Measurements from ENCODE around the gene ADRB2. TPM values are rescaled to one million over a fixed set of nuclear protein-coding genes. Genes with fewer than 3 reads are reported as not detected.

ADRB2 gene
- total RNA-seq, 1 donor from 2014 or later = 6.7 TPM

DNA sequence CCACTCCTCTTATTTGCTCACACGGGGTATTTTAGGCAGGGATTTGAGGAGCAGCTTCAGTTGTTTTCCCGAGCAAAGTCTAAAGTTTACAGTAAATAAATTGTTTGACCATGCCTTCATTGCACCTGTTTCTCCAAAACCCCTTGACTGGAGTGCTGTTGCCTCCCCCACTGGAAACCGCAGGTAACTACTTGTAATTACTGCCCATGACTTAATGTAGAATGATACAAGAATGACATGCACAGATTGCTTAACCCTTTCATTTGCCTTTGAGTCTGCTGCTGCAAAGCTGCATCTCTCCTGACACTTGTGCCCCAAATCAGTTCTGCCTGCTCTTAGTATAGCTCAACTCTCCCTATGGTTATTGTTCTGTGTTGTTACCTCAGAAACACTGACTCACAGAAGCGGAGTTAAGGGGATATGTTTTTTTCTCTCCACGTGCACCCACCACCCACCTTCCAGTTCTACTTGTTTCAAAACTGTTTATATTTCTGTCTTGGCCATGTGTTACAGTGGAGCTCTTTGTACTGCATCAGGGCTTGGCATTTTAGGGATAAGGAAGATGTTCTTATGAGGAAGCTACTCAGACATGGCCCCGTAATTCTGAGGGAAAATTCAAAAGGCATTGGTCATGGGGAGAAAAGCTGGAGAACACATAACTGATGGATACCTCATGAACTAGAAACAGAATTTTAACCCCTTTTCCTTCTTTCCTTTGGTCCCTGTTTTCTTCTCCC is 2.3 kb downstream of the ADRB2 start:
- ATAC-seq (no peak), DNase-seq (ENCODE audit: low spot score) (no peak)
- intact Hi-C loops (cut with DNase I) = no loop called here

DNA sequence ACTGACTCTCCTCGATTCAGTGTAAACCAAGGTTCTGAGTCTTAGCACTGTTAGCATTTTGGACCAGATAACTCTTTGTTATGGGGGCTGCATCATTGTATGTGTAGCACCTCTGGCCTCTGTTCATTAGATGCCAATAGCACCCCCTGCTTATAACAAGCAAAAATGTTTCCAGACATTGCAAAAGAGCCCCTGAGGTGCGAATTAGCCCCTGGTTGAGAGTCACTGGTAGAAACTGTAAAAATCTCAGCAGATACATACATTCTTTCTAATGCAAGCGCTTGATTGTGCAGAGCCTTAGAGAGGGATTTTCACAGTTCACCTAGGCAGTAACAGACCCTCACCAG is 2.8 kb downstream of the ADRB2 start:
- DNase-seq (ENCODE audit: low spot score) (no peak), ATAC-seq (no peak)
- intact Hi-C loops (cut with DNase I) = no loop called here

DNA sequence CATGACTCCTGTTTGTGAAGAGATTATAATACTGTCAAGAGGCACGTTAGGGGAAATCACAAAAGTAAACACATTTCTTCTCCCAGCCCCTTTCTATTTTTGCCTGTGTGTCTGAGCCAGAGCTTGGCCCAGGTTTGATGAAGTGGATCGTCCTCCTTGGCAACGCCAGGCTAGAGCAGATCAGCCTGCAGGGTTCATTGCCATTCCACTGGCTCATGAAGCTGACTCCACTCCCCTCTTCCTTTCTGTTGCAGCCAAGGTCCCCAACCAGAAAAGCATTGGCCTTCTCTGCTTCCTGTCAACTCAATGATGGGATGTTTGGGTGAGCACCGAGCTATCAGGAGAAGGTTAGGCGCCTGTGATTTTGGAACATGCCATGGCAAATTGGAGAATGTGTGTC is 3.3 kb downstream of the ADRB2 start:
- intact Hi-C loops (cut with DNase I) = no loop called here
- ATAC-seq (no peak), DNase-seq (ENCODE audit: low spot score) (no peak)

DNA sequence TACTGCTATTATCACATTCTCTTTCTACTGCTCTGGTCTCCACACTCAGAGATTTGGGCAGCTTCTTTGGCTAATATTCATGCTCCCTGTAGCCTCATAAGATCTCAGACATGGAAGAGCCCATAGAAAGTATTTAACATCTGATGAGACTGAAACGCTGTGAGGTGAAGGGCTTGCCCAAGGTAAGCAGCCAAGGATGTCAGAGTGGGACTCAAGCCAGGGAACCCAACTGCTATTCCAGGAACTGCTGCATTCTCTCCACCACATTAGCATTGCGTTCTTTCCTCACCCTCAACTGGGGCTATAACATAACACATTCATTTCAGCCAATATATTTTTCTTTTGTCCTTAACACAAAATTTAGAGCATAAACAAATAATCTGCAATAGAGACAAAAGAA is 3.8 kb downstream of the ADRB2 start:
- ATAC-seq (no peak), DNase-seq (ENCODE audit: low spot score) (no peak)
- intact Hi-C loops (cut with DNase I) = no loop called here

DNA sequence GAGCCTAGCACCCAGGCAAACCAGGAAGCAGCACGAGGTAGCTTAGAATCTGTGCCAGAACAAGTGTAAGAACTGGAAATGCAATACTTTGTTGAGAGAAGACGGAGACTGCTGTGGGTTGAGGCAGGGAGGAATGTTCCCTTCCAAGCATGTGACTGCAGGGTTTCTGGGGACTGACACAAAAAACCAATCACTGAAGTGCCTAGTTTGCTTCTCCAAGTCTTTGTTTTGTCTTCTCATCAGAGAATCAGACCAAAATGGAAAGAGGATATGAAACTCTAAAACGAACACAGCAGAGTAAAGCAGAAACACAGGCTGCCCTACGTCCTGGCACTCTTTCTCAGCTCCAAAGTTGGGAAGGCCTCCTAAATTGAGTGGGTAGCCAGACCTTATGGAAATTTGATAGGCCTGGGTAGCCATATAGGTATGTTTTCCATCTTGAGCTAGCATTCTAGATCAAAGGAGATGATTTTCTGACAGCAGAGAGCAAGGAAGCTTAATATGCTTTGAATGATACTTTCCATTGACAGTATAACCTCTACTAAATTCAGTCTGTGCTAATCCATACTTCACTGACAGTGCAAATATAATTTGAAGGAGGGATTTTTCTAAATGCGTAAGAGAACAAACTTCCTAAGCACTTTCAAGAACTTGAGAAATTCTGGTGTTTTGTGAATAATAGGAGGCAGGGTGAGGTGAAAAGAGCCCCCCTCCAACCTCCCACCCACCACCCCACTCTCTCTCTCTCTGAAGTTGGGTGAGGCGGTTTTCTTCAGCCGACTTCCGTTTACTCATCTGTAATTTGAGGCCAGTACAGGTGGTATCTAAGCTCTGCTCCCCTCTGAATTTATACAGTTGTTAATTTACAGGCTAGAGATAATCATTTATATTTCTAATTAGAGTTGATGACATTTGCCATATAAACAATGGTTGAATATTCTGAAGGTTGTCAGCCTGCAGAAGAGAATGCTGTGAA is 5.5 kb downstream of the ADRB2 start:
- intact Hi-C loops (cut with DNase I) = no loop called here
- DNase-seq (ENCODE audit: low spot score) = no peak

DNA sequence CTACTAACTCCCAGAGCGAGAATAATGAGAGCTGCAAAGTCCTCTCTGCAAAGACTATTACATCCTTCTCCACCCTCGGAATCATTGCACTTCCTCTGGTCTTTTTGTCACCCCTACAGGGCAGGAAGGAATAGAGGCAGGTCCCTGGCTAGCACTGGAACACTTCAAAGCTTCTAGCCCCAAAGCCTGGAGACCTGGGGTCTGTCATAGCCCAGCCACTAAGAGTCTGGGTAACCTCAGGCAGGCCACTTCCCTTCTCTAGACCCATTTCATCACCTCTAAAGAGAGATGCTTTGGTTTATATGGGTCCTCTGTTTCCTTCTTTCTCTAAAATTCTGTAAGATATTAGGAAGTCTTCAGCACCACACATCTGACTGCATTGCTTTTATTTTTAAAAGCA is 6.7 kb downstream of the ADRB2 start:
- no peak for ATAC-seq

More for the DNA sequence above, 5.5 kb downstream of the ADRB2 start:
- peak; percentile 68 for ATAC-seq

DNA sequence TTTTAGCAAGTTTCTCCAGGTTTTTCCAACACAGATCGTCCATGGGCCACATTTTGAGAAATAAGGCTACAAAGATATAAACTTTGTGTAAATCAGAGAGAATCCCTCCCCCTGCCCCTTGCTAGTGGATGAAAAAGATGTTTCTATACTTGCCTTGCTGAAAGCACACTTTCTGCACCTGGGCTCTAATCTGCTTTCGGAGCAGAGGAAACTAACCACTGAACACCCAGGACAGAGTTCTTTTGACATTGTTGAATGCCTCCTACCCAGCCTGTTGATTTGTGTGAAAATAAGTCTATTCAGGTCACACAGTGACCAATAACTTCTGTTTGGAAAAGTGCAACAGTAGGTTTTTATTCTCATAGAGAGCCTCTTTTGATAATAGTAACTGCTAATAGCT is 7.5 kb downstream of the ADRB2 start:
- intact Hi-C loops (cut with DNase I) = no loop called here
- no peak for ATAC-seq
- DNase-seq (ENCODE audit: low spot score) = no peak

More for the DNA sequence above, 6.7 kb downstream of the ADRB2 start:
- intact Hi-C loops (cut with DNase I) = no loop called here
- DNase-seq (ENCODE audit: low spot score) = no peak

DNA sequence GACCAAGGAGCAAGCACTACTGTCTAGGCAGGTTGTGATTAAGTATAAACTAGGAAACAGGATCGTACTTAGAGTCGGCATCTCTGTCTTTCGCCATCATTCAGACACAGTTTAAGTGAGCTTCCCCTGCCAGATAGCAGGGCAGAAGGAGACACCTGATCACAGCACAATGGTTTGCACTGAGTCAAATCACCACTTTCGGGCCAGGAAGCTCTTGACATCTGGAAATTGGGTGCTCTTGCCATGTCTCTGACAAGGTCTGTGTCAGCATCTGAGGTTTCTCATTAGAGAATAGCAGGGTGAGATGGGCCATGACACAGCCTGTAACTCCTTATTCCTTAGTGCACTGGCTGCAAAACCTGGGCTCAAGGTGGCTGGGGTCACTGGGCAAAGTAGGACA is 8.3 kb downstream of the ADRB2 start:
- DNase-seq (ENCODE audit: low spot score) = no peak
- intact Hi-C loops (cut with DNase I) = no loop called here
- no peak for ATAC-seq

DNA sequence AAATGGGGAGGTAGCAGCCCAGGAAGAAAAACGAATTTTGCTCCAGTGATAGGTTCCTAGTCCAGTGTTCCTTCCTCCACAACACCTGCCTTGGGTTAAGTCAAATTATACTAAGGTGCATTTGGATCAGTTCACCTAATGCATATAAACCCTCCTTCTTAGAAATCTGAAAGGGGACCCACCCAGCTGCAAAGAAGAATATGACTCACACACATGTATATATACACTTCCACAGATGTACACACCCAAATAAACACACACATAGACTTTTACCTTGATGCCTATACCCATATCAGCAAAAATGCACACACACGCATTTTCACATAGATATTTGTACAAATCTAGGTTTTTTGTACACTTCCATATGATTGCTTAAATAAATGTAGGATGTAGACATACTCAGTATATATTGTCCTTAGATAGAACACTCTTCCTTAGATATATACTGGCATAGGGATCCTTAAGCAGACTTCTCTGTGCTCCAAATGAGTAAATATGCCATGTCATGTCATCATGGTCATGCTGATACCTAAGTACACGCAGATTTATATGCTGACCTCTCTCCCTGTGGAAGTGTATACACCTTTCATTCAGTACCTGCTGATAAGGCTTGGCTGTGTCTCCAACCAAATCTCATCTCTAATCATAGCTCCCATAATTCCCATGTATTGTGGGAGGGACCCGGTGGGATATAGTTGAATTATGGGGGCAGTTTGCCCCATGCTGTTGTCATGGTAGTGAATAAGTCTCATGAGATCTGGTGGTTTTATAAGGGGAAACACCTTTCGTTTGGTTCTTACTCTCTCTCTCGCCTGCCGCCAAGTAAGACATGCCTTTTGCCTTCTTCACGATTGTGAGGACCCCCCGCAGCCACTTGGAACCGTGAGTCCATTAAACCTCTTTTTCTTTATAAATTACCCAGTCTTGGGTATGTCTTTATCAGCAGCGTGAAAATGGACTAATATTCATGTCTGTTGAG is 10.2 kb downstream of the ADRB2 start:
- intact Hi-C loops (cut with DNase I) = no loop called here
- ATAC-seq = no peak

DNA sequence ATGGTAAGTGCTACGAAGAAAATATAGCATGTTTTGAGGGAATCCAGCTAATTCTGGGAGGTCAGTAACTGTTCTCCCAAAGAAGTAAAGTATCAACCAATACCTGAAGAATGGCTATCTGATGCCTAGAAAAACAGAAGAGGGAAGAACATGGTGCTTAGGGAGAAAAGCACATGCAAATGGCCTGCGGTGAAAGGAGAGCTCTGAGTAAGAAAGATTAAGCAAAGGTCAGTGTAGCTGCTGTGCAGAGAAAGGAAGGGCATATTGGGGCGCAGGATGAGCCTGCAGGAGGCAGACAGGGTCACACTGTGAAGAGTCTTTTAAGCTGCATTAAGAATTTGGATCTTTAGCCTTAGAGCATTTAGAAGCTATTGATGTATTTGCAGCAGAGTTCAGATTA is 11.0 kb downstream of the ADRB2 start:
- ATAC-seq = no peak
- DNase-seq (ENCODE audit: low spot score) = no peak
- intact Hi-C loops (cut with DNase I) = no loop called here

More for the DNA sequence above, 10.2 kb downstream of the ADRB2 start:
- no peak for DNase-seq (ENCODE audit: low spot score)

DNA sequence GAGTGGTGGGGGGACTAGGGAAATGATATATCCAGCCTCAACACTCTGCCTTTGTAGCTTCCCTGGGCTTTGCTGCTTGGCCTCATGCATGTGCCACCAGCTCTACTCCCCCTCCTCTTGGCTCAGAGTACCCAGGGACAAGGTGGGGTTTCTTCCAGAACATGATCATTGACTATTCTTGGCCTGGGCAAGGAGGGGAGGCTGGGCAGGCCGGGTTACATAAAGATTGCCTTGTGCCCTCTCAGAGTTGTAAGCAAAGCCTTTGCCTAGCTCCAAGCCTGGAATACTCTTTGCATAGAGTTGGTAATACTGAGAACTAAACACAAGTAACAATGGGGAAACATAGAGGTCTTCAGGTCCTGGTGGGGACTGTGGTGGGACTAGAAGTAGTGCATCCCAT is 11.9 kb downstream of the ADRB2 start:
- no peak for DNase-seq (ENCODE audit: low spot score)
- ATAC-seq = no peak
- intact Hi-C loops (cut with DNase I) = no loop called here

DNA sequence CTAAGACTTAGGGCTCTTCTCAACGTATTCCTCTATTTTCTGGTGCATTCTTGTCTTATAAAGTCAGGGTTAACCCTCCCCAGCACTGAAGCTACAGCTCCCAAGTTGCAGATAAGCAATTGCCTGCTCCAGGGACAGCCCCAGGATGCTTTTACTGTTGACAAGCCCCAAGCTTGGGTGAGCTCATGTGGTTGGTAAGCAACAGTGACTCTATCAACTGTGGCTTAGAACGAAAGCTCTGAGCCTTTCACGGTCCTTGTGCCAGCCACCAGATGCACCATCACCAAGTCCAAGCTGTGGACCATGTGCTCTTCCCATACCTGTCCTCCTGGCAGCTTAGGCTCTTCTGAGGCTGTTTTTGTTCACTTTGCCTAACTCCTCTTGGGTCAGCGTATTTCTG is 13.5 kb downstream of the ADRB2 start:
- DNase-seq (ENCODE audit: low spot score) (no peak), ATAC-seq (no peak)
- intact Hi-C loops (cut with DNase I) = no loop called here

DNA sequence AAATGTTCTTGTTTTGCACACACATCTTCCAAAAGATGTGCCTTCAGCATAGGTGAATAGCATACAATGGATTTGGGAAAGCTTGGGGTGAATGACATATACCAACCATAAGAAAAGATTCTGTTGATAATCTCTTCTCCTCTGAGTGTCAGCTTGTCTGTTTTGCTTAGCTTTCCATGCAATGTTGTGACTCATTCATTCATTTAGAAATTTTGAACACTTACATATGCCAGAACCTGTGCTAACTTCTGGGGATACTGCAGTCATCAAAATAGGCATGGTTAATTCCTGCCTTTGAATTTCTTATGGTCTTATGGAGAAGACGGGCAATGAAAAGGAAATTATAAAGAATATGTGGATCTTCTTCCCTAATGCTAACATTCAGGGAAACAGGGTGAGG is 14.1 kb downstream of the ADRB2 start:
- DNase-seq (ENCODE audit: low spot score) (no peak), ATAC-seq (no peak)
- intact Hi-C loops (cut with DNase I) = no loop called here

DNA sequence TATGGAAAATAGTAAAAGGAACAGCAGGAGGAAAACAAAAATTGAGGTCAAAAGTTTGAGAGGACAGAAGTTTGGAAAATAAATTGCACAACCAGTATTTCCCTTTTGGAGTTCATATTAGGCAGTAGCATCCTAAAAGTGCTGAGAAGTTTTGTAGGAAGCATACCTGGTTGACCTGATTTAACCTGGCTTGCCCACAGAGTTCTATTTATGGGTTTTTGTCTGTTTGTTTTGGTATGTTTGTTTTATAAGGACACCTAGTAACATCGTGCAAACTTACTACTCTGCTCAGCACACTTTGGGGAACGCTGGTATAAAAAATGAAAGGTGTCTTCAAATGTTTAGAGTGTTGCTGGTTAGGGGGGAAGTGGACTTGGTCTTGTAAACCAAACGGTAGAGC is 15.1 kb downstream of the ADRB2 start:
- intact Hi-C loops (cut with DNase I) = no loop called here
- no peak for DNase-seq (ENCODE audit: low spot score)
- ATAC-seq = no peak

DNA sequence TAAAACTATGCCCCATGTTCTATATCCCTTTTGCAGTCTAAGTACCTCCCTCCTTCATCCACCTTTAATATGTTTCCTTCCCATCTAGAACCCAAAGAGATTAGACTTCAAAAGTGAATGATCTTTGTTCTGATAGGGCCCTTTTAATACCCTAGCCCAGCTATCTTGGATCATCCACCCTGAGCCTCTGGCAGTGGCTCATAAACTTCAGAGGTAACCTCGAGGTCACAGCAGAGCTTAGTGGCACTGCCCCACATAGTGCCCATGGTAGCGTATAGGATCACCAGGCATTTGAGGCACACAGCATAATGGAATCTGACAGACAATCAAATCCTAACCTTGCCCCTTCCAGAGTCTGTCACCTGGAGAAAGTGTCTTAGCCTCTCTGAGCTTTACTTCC is 15.8 kb downstream of the ADRB2 start:
- intact Hi-C loops (cut with DNase I) = no loop called here
- no peak for DNase-seq (ENCODE audit: low spot score)
- ATAC-seq = no peak

DNA sequence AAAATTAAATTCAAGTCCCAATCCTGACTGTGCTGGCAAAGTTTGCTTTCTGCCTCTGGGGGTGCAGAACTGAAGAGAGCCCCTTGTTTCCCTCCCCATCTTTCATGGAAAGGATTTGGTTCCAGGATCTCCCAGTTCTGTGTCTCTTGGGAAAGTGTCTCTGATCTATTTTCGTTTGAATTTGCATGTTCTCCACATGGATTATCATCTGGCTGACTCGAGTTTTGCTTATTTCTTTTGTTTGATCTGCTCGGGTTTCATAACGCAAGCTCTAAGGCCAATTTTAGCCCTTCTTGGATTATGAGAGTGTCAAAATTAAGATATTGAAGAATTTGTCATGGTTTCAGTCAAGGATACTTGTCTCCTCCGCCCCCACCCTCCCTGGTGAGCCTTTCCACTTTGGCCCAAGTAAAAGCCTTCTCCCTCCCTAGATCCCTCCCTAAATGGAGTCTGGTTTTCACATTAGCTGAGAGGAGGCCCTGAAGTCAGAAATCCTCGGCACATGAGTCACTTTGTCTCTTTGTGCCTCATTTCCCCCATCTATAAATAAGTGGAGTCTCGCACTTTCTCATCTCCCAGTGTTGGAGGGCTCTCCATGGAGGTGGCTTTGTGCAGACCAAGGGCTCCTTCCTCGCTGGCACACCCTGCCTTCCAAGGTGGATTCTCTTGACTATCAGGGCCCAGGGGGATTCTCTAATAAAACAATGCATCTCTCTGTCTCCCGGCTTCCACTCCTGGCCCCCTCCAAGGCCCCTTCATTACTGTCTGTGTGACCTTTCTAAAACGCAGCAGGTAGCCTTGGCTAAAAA is 17.3 kb downstream of the ADRB2 start:
- ATAC-seq (no peak), DNase-seq (ENCODE audit: low spot score) (no peak)
- intact Hi-C loops (cut with DNase I) = no loop called here

DNA sequence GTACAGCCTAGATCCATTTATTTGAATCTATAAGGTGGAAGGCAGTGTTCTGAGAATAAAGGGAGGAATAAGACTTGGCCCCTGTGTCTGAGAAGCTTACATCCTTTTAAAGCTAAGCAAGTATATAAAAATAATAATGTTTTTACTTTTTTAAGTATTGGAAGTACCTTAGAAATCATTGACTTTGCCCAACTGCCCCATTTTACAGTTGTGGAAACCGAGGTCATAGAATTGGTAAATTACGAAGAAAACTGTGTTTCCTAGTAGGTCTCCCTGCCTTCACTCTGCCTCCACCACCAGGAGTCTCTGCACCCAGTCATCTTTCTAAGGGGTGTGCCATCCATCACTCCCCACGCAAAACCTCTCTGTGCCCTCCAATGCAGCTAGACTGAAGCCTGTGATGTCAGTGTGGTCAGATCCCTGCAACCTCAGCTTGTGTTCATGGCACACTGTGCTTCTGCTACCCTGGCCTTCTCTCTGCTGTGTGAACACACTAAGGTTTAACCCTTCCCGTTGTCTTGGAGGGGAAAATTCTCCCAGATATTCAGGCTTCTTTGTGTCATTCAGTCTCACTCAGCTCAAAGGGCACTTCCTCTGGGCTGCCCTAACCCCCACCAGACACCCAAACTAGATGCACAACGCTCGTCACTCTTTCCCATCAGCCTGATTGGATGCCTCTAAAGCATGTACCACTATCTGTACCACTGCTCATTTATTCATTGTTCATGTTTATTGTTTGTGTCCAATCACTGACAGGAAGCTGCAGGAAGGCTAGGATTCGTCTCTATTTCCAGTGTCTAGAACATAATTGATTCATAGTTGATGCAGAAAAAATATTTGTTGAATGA is 18.2 kb downstream of the ADRB2 start:
- peak; percentile 44 for ATAC-seq
- DNase-seq (ENCODE audit: low spot score) = no peak
- intact Hi-C loops (cut with DNase I) = no loop called here

DNA sequence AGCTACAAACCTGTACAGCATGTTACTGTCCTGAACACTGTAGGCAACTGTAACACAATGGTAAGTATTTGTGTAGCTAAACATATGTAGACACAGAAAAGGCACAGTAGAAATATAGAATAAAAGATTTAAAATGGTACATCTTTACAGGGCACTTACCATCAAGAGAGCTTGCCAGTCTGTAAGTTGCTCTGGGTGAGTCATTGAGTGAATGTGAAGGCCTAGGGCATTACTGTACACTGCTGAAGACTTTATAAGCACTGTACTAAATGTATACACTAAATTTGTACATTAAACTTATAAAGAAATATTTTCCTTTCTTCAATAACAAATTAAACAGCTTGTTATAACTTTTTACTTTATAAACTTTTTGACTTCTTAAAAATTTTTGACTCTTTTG is 20.5 kb downstream of the ADRB2 start:
- DNase-seq (ENCODE audit: low spot score) (no peak), ATAC-seq (no peak)
- intact Hi-C loops (cut with DNase I) = no loop called here

Data from sciatic nerve (tissue), 2 donors.